HG02943 (cell line): ENCODE data around the gene HOXC10.

ENCODE experiments used
- ATAC-seq: cut with Tn5 transposase; IDR thresholded peaks from one replicate; pipeline ENCODE4 v1.9.1; 2021; ENCODE audit warnings: mild to moderate bottlenecking, low read depth, moderate library complexity; ENCODE audit not compliant: unreplicated experiment

HOXC10 gene

GRCh38 chr12:53963434-53964314, 21.3 kb upstream of the HOXC10 start:
- no peak for ATAC-seq

- no peak for ATAC-seq
Measured at GRCh38 chr12:53964315-53964713, 20.6 kb upstream of the HOXC10 start.

- ATAC-seq: no peak
Measured at GRCh38 chr12:53965281-53966084, 19.5 kb upstream of the HOXC10 start.

GRCh38 chr12:53966085-53966384, 18.9 kb upstream of the HOXC10 start:
- ATAC-seq: no peak

- ATAC-seq: no peak
Measured at GRCh38 chr12:53966385-53967133, 18.4 kb upstream of the HOXC10 start.

GRCh38 chr12:53967421-53967925, 17.5 kb upstream of the HOXC10 start:
- no peak for ATAC-seq

GRCh38 chr12:53968214-53969127, 16.5 kb upstream of the HOXC10 start:
- ATAC-seq: no peak

GRCh38 chr12:53969588-53970259, 15.2 kb upstream of the HOXC10 start:
- ATAC-seq: no peak

- ATAC-seq: no peak
Measured at GRCh38 chr12:53970451-53970850, 14.5 kb upstream of the HOXC10 start.

GRCh38 chr12:53971129-53971528, 13.8 kb upstream of the HOXC10 start:
- no peak for ATAC-seq

GRCh38 chr12:53971686-53972085, 13.3 kb upstream of the HOXC10 start:
- no peak for ATAC-seq

GRCh38 chr12:53972152-53972702, 12.7 kb upstream of the HOXC10 start:
- no peak for ATAC-seq

- no peak for ATAC-seq
Measured at GRCh38 chr12:53972722-53973235, 12.2 kb upstream of the HOXC10 start, which contains the start of gene HOXC11. Gene HOXC11 (plus strand): TSS chr12:53973126. CDS start chr12:53973242, 116 bp downstream.

GRCh38 chr12:53973236-53974042, 11.5 kb upstream of the HOXC10 start:
- no peak for ATAC-seq

GRCh38 chr12:53974084-53975063, 10.6 kb upstream of the HOXC10 start, which contains the start of gene HOTAIR:
Gene HOTAIR (minus strand): TSS chr12:53974954.
- no peak for ATAC-seq

GRCh38 chr12:53975064-53975471, 9.9 kb upstream of the HOXC10 start:
- no peak for ATAC-seq
